ENCODE data around the gene CHD9NB.
"Not testable (repeated sequence)": the region's sequence is repeated elsewhere in the genome, so short reads cannot be mapped to it uniquely, and the experiment has no call there.

Gene CHD9NB

DNA sequence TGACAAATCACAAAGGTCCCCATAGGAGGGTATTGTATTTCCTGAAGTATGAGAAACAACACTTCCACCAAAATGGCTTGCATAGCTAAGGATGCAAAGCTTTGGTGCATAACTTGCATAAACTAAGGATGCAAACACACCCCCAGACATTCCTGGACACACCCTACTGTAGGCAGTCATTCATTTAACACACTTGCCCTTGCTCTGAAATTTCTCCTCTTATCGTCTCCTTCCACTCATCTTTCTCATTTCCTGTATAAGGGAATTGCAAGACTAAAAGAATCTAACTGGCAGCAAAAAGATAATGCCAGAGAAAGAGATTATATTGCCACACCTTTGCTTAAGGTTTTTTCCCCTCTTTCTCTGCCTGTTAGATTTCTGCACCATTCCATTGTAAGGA, 30.4 kb upstream of the CHD9NB start:
- DNase-seq (ENCODE audit: low read depth) = no peak

DNA sequence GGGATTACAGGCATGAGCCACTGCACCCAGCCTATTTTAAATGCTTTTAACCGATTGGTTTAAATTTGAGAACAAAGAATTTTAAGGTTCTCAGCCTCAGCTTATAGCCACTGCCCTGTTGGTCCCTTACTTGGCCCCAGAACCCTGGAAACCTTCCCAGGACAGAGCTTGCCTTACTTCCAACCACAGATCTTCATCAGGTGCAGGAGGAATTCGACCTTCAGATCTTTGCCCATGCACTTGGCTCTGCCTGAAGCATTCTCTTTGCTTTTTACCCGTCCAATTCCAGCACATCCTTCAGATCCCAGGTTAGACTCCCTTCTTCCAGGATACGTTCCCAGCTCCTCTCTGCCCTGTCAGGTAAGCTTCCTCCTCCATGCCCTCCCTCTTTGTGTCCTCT, 29.8 kb upstream of the CHD9NB start:
- no peak for DNase-seq (ENCODE audit: low read depth)

DNA sequence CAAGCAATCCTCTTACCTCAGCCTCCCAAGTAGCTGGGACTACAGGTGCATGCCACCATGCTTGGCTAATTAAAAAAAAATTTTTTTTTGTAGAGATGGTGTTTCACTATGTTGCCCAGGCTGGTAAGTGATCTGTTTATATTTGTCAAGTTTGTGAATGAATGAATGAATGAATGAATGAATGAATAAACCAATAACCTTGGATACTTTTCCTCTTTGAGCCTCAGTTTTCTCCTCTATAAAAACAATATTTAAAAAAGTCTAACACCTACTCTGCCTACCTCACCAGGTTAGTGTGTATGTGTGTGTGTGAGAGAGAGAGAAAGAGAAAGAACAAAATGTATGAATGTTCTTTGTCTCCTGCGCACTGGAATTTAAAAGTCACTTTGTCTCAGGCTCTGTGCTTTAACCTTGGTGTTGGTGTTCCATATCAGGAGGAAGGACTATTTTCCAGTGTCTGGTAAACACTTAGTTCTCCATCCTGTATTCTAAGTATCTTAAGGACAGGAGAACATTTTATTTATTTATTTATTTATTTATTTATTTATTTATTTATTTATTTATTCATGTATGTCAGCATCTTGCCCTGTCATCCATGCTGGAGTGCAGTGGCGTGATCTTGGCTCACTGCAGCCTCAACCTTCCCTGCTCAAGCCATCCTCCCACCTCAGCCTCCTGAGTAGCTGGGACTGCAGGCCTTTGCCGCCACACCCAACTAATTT, 29.1 kb upstream of the CHD9NB start:
- no peak for DNase-seq (ENCODE audit: low read depth)

DNA sequence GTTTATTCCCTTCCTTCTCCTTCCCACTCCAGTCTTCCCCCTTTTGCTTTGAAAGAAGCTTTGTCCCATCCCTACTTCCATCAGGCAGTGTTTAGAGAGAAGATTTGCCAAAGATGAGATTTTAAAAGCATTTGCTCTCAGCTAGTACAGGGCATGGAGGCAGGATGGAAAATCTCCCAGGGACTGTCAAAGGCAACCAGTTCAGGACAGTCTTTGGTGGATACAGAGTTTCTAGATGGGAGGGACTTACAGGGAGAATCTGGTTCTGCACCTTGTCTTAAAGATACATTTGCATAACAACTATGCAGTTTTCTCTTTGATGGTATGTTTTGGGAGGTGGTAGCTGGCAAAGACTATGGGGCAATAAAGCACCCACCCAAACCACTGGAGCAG, 28.3 kb upstream of the CHD9NB start:
- DNase-seq (ENCODE audit: low read depth) = no peak

DNA sequence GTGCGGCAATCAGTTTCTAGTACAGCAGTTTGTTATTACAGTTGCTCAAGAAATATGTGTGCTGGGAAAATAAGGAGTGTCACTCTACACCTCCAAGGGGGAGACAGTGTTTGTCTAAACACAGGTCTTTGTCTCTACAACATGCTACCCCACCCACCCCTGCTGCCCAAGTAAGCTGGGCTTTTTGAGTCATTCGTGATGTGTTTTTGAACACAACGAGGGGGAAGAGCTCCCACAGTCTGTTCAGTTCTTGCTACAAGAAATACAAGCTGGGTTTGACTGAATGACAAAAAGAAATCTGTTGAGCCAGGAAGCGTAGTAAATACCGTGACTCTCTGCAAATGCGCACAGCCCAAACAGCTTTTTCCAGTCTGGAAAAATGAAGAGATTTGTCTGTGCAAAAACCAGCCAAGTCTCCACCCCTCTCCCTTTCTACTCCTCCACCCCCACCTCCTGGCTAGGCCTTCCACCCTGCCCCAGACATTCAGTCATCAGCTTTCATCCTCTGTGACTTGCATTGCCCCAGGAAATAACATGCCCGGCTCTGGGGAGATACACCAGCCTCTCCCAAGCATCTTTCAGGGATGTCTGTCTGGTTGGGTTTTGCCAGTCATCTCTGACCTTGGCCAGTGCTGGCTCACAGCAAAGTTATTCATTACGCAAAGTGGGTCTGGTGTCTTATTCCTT, 27.8 kb upstream of the CHD9NB start:
- DNase-seq (ENCODE audit: low read depth) = no peak

DNA sequence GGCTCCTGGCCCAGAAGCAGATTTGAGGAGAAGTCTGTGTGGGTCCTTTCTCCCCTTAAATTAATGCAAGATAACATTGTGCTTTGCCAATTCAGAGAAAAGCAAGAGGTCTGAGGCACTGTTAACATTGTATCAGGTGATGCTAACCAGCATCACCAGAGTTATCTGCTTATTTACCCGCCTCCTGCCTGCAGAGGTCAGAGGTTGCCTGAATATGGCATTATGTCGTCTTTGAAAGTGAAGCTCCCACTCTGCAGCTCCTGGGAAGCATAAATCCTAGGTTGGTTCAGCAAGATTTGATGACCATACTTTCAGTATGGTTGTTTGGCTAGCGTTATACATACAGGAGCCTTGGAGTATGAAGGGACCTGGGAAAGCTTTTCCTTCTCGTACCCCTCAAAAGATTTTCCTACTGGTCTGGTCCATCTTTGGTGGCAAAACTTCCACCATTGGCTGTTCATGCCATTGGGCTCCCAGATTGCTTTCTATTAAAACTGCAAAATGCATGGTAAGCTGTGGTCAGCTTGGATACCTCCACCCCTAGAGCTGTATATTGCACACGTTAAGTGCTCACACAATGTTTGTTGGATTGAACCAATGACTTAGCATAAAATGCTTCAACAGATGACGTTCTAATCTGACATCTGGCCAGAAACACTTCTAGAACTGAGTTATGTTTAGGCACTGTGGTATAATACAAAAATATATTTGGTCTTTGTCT, 26.2 kb upstream of the CHD9NB start:
- DNase-seq (ENCODE audit: low read depth) = no peak

DNA sequence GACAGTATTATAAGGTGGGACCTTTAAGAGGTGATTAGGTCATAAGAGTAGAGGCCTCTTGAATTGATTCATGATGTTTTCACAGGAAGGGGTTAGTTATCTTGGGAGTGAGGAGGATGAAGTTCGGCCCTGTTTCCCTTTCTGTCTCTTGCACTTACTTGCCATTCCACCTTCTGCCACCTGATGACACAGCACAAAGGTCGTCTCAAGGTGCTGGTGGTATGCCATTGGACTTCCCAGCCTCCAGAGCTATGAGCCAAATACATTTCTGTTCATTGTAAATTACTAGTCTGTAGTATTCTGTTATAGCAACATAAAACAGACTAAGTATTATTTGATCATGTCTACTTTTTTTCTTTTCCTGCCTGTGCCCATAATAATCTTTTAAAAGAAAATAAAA, 25.6 kb upstream of the CHD9NB start:
- no peak for DNase-seq (ENCODE audit: low read depth)

DNA sequence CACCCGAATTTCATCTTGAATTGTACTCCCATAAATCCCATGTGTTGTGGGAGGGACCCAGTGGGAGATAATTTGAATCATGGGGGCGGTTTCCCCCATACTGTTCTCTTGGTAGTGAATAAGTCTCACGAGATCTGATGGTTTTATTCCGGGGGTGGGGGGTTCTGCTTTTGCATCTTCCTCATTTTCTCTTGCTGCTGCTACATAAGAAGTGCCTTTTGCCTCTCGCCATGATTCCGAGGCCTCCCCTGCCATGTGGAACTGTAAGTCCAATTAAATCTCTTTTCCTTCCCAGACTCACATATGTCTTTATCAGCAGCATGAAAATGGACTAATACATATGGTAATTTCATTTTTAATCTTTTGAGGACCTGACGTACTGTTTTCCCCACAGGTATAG, 22.8 kb upstream of the CHD9NB start:
- not testable (repeated sequence) for DNase-seq (ENCODE audit: low read depth)

DNA sequence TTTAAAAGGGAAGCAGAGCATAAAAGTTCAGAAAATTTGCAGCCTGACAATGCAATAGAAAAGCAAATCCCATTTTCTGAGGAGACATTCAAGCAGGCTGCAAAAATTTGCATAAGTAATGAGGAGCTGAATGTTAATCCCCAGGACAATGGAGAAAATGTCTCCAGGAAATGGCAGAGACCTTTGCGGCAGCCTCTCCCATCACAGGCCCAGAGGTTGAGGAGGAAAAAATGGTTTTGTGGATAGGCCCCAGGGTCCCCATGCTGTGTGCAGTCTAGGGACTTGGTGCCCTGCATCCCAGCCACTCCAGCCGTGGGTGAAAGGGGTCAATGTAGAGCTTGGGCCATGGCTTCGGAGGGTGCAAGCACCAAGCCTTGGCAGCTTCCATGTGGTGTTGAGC, 21.6 kb upstream of the CHD9NB start:
- not testable (repeated sequence) for DNase-seq (ENCODE audit: low read depth)

DNA sequence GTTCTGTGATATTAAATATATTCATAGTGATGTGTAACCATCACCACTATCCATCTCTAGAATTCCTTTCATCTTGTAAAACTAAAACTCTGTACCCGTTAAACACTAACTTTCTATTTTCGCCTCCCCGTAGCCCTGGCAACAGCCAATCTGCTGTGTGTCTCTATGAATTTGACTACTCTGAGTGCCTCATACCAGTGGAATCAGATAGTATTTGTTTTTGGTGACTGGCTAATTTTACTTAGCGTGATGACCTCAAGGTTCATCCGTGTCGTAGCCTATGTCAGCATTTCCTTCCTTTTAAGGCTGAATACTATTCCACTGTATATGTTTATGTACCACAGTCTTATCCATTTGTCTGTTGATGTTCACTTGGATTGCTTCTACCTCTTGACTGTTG, 20.3 kb upstream of the CHD9NB start:
- DNase-seq (ENCODE audit: low read depth) = no peak

DNA sequence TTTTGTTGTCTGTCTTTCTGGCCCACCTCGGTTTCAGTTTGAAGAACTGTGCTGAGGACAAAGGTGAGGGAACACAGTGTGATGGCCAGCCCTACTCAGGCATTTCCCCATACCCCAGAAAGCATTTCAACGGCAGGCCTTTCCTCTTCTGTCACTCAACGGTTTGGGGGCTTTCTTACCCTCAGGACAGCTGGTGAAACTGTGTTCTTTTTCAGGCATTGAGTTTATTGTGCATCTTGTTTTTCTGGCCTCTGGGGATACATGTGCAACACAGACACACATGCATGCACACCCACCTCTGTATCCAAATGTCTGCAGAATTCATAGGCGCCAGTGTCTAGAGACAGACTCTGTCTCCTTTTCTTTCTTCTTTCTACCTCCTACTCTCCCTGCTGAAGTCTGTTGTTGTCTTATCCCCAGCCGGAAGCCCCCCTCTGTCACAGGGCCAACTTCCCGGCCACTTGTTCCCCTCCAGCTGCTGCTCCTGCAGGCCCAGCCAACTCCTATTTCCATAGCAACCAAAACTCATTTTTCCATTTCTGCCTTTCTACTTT, 19.1 kb upstream of the CHD9NB start:
- DNase-seq (ENCODE audit: low read depth) = no peak

DNA sequence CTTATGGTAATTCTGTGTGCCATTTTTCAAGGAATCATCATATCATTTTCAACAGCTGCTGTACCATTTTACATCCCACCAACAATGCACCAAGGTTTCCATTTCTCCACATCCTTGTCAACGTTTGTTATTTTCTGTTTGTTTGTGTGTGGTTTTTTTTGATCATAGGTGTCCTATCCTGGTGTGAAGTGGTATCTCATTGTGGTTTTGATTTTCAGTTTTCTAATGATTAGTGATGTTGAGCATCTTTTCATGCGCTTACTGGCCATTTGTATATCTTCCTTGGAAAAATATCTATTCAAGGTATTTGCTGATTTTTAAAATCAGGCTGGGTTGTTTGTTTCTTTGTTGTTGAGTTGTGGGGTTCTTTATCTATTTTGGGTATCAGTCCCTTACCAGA, 17.1 kb upstream of the CHD9NB start:
- DNase-seq (ENCODE audit: low read depth) = no peak

DNA sequence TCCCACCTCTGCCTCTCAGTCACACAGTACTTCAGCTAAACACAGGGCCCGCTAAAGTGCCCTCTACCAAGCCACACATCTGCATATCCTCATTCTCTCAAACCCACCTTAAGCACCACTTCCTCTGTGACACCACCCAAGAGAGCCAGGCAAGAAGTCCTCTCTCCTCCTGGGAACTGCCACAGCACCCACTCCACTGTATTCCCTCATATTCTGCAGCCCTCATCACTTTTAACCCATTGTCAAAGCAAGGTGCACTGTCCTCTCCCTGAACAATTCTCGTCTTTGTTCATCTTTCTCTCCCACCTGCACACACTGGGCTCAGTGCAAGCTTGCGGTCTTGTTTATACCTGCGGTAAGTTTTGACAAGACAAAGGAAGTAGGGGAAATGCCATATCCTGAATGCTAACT, 15.7 kb upstream of the CHD9NB start:
- DNase-seq (ENCODE audit: low read depth) = no peak

DNA sequence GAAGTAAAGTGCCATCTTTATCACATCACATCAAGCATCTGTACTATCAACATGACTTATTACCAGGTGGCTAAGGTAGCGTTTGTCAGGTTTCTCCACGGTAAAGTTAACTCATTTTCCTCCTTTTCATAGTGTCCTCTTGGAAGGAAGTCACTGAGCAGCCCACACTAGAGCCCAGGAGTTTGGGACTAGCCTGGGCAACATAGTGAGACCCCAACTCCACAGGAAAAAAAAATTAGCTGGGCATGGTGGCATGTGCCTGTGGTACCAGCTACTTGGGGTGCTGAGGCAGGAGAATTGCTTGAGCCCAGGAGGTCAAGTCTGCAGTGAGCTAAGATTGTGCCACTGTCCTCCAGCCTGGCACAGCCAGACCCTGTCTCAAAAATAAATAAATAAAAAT, 15.0 kb upstream of the CHD9NB start:
- no peak for DNase-seq (ENCODE audit: low read depth)

DNA sequence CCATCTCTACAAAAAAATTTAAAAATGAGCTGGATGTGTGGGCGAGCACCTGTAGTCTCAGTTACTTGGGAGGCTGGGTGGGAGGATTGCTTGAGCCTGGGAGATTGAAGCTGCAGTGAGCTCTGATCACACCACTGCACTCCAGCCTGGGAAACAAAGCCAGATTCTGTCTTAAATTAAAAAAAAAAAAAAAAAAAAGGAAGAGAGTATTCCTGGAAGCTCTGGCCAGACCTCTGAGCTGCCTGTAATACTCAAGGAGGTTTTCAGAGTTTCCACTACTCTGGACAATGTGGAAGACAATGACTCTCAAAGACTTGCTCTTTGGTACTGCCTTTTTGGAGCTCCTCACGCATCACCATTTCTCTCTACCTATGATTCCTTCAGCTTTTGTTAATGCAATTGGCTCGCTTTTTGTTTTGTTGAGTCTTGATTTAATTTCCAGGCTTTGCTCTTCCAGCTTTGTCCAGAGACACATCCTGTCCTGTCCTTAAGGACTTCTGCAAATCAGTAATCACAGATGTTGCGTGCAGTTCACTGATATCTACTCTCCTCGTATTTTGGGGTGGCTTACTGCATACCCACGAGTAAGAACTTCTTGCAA, 12.9 kb upstream of the CHD9NB start:
- DNase-seq (ENCODE audit: low read depth) = no peak

DNA sequence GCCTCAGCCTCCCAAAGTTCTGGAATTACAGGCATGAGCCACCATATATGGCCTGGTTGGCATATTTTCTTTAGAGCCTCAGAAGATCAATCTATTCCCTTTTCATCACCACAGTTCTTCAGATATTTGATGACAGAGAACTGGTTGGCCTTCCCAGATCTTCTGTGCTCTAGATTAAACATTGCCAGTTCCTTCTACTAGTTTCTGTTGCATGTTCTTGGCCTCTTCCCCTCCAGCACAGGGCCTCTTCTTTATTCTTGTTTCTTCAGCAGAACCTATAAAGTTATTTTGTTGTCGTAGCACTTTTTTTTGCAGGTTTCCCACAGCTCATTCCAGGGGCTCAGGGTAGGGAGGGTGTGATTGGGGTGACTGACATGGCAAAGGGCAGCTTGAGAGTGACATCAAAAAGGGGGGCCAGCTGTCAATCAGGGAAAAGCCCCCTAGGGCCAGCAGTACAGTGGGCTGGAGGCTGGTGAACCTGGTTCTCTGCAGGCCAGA, 11.4 kb upstream of the CHD9NB start:
- no peak for DNase-seq (ENCODE audit: low read depth)

DNA sequence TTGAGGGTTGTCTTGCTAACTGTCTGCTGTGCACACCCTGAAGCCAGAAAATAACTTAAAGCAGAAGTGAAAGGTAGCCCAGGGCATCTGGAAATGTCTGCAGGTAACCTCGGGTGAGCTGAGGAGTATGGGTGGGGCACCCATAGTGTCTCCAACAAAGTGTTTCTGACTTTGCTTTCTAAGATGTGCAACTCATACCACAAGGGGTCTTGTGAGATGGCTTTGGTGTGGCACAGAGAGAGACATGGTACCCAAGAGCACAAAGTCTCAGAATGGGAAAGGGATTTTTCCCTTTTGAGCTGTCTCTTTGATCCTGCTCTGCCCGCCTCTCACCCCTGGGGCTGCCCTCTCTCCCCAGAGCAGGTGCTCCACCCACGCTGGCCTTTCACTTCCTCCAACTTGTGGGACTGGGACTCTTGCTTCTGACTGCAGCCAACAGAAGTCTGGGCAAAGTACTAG, 9.0 kb upstream of the CHD9NB start:
- no peak for DNase-seq (ENCODE audit: low read depth)

DNA sequence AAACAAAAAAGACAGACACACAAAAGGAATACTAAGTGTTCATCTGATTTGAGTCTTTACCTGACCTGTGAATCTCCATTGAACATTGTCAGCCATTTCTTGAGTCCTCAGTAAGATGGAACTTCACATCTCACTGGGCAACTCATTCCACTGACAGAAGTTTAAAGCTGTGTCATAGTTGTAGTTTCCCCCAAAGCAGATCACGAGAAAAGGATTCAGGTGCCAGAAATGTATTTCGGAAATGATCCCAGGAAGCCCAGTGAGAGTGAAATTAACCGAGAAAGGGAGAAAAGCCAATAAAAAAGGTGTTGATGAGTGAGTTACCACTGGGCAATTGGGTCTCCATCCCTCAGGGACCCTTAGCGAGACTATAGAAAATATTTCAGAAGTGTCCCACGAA, 8.6 kb upstream of the CHD9NB start:
- DNase-seq (ENCODE audit: low read depth) = no peak

DNA sequence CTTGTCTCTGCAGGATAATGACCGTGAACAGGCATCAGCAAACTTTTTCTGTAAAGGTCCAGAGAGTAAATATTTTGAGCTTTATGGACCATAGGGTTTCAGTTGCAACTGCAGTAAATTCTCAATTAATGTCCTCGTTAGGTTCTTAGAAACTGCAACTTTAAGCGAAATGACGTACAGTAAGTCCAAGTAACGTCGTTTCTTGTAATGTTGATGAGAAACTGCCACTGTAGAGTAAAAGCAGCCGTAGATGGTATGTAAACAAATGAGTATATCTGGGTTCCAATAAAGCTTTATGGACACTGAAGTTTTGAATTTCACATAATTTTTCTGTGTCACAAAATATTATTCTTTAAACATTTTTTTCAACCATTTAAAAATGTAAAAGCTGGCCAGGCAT, 7.0 kb upstream of the CHD9NB start:
- no peak for DNase-seq (ENCODE audit: low read depth)

DNA sequence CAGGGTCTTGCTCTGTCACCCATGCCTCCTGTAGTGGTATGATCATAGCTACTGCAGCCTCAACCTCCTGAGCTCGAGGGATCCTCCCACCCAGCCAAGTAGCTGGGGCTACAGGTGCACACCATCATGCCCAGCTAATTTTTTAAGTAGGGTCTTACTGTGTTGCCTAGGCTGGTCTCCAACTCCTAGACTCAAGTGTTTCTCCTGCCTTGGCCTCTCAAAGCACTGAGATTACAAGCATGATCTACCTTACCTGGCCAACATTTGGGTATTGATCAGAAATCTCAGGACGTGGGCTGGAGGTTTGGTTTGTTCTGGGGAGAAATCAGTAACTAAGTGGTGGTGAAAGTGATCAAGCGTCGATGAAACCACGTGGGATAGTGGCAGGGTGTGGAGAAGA, 6.2 kb upstream of the CHD9NB start:
- DNase-seq (ENCODE audit: low read depth) = no peak

DNA sequence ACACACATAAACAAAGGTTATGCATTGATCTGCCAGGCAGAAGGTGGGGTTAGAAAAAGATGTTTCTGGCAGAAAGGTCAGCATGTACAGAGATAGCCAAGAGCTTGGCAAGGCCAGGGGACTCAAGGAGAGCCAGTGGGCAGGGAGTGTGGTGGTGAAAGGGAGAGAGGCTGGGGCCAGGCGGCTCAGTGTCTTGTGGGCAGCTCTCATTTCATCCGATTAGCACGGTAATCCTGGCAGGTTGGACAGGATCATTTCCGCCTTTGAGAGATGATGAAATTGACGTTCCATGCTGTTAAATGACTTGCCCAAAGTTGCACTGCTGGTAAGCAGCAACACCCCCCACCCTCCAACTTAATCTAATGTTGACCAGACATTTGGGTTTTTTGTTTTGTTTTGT, 5.7 kb upstream of the CHD9NB start:
- DNase-seq (ENCODE audit: low read depth) = no peak

DNA sequence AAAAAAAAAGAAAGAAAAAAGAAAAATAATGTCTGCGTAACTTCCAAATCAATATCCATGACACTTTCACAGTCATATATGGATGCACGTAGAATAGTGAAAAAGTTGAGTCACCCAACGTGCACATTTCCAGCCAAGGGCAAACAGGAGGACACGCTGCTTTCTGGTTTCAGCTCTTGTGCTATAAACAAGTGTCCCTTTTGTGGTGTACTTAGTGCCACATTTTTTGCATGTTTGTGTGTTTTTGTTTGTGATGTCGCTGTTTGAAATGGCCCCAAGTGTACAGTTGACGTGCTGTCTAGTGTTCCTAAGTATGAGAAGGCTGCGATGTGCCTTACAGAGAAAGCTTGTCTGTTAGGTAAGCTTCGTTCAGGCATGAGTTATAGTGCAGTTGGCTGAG, 5.0 kb upstream of the CHD9NB start:
- DNase-seq (ENCODE audit: low read depth) = no peak
